ENCODE measurements around the gene SORD.
"Not testable (repeated sequence)": the region's sequence is repeated elsewhere in the genome, so short reads cannot be mapped to it uniquely, and the experiment has no call there.

SORD gene

GRCh38 chr15:45022871-45023658 is at the start of gene SORD:
SORD (plus strand) TSS chr15:45023195; CDS start chr15:45023284, 89 bp downstream.
- H3K27me3 Mint-ChIP-seq, result peaks cover 29% of the 10 kb centered on the region
- H3K27ac Mint-ChIP-seq, result peak within 1 kb of the TSS; percentile 87
- peak within 1 kb of the TSS; percentile 91 for H3K4me3 Mint-ChIP-seq
- H3K9me3 Mint-ChIP-seq, result no peaks in the 10 kb centered on the region
- H3K4me1 Mint-ChIP-seq (ENCODE audit: low read depth), result peaks cover 40% of the 10 kb centered on the region
- intact Hi-C loops (cut with micrococcal nuclease), result loop anchor here (5.0 kb wide), 1 partner anchor 361 kb away; the partner anchor contains the start of gene SPG11
- H3K36me3 Mint-ChIP-seq (ENCODE audit: low read depth), result peaks cover 6% of the 10 kb centered on the region

- H3K4me1 Mint-ChIP-seq (ENCODE audit: low read depth); H3K27me3 Mint-ChIP-seq; H3K4me3 Mint-ChIP-seq; H3K36me3 Mint-ChIP-seq (ENCODE audit: low read depth); intact Hi-C loops (cut with micrococcal nuclease); H3K9me3 Mint-ChIP-seq; H3K27ac Mint-ChIP-seq: not testable (repeated sequence)
Measured at GRCh38 chr15:44976183-44976582, 46.8 kb upstream of the SORD start.

- intact Hi-C loops (cut with micrococcal nuclease), result not testable (repeated sequence)
Measured at GRCh38 chr15:44977781-44978180, 45.2 kb upstream of the SORD start.

GRCh38 chr15:44979617-44980339 is 43.2 kb upstream of the SORD start:
- H3K4me1 Mint-ChIP-seq (ENCODE audit: low read depth); H3K4me3 Mint-ChIP-seq; H3K9me3 Mint-ChIP-seq; H3K27me3 Mint-ChIP-seq; H3K36me3 Mint-ChIP-seq (ENCODE audit: low read depth); H3K27ac Mint-ChIP-seq; intact Hi-C loops (cut with micrococcal nuclease): not testable (repeated sequence)

More at GRCh38 chr15:44977781-44978180, 45.2 kb upstream of the SORD start:
- H3K4me1 Mint-ChIP-seq (ENCODE audit: low read depth); H3K36me3 Mint-ChIP-seq (ENCODE audit: low read depth); H3K9me3 Mint-ChIP-seq; H3K27me3 Mint-ChIP-seq; H3K27ac Mint-ChIP-seq; H3K4me3 Mint-ChIP-seq: not testable (repeated sequence)

- H3K36me3 Mint-ChIP-seq (ENCODE audit: low read depth); H3K27me3 Mint-ChIP-seq; intact Hi-C loops (cut with micrococcal nuclease); H3K4me1 Mint-ChIP-seq (ENCODE audit: low read depth); H3K27ac Mint-ChIP-seq; H3K4me3 Mint-ChIP-seq; H3K9me3 Mint-ChIP-seq: not testable (repeated sequence)
Measured at GRCh38 chr15:44984144-44984543, 38.9 kb upstream of the SORD start.

DNA sequence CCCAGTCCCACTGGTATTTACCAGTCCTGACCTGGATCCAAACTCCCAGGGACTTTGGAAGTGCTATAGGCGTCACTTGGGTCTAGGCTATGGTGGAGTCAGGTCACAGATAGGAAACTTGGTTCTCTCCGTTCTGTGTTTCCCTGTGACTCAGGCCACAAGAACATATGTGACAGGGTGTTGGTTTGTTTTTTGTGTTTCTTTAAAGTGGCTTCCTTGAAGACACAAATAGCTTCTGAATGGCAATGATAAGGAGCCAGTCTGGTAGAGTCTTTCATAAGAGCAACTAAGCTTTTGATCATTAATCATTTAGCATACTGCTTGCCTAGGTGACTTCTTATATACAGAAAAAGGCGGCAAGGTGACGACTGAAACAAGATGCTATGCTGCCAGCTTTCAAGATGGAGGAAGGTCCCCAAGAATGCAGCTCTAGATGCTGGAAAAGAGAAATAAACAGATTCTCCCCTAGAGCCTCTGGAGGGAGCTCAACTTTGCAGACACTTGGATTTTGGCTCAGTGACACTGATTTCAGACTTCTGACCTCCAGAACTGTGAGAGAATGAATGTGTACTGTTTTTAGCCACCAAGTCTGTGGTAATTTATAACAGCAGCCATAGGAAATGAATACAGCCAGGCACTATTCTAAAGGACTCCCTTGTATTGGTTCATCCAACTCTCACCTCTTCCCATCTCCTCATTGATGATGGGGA is 36.5 kb upstream of the SORD start:
- H3K4me1 Mint-ChIP-seq (ENCODE audit: low read depth); intact Hi-C loops (cut with micrococcal nuclease); H3K27me3 Mint-ChIP-seq; H3K27ac Mint-ChIP-seq; H3K9me3 Mint-ChIP-seq; H3K36me3 Mint-ChIP-seq (ENCODE audit: low read depth); H3K4me3 Mint-ChIP-seq: not testable (repeated sequence)

DNA sequence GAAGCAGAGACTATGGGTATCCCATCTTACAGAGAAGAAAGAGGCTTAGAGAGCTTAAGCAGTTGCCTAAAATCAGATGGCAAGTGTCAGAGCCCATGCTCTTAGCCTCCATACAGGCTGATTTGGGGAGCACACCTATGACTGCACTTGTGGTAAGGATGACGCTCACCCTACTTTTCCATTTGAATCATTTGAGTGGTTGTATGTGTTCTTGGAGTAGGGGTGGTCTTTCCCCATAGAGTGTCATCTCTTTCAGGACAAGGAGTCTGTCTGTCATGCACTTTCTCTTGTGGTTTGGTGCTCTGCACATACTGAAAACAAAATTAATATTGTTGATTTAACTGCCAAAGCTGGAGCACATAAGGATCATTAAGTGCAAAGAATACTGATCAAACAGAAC is 35.3 kb upstream of the SORD start:
- intact Hi-C loops (cut with micrococcal nuclease); H3K27ac Mint-ChIP-seq; H3K9me3 Mint-ChIP-seq; H3K4me1 Mint-ChIP-seq (ENCODE audit: low read depth); H3K4me3 Mint-ChIP-seq; H3K36me3 Mint-ChIP-seq (ENCODE audit: low read depth); H3K27me3 Mint-ChIP-seq: not testable (repeated sequence)

- H3K9me3 Mint-ChIP-seq; H3K4me3 Mint-ChIP-seq; H3K27ac Mint-ChIP-seq; intact Hi-C loops (cut with micrococcal nuclease); H3K27me3 Mint-ChIP-seq; H3K36me3 Mint-ChIP-seq (ENCODE audit: low read depth); H3K4me1 Mint-ChIP-seq (ENCODE audit: low read depth): not testable (repeated sequence)
Measured at GRCh38 chr15:44988184-44988869, 34.7 kb upstream of the SORD start.

DNA sequence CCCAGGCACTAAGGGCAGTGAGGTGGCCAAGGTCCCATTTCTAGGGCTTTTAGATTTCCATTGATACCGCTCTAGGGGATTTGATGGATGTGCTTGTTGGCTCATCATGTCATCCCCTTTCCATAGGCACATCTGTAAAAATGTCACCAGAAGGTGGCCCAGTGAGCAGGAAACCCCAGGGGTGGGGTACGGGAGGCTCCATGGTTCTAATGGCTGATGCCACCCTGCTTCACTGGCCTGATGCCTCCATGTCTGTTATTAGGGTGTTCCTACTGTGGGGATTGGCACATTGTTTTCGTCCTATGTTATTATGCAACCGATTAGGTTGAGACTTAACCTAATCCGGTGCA is 34.1 kb upstream of the SORD start:
- intact Hi-C loops (cut with micrococcal nuclease); H3K27ac Mint-ChIP-seq; H3K4me1 Mint-ChIP-seq (ENCODE audit: low read depth): not testable (repeated sequence)

DNA sequence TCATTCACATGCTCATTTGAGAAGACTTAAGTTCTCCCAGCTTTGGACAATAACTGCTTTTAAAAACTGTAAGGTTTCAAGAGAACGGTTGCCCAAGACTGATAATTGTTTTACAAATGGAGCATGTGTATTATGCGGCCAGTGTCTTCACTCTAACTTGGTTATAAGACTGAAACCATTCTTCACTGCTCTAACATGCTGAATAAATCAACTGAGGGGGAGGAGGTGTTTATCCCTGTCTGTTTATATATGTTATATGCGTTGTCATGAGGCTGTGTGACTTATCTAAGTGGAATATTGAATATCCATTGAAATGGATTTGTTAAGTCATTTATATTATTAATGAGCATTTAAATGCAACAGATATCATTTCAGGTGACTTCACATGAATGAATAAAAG is 25.4 kb upstream of the SORD start:
- H3K27ac Mint-ChIP-seq; H3K9me3 Mint-ChIP-seq; H3K4me3 Mint-ChIP-seq; intact Hi-C loops (cut with micrococcal nuclease); H3K36me3 Mint-ChIP-seq (ENCODE audit: low read depth); H3K27me3 Mint-ChIP-seq; H3K4me1 Mint-ChIP-seq (ENCODE audit: low read depth): not testable (repeated sequence)

More for the DNA sequence above, 34.1 kb upstream of the SORD start:
- not testable (repeated sequence) for H3K36me3 Mint-ChIP-seq (ENCODE audit: low read depth); H3K9me3 Mint-ChIP-seq; H3K27me3 Mint-ChIP-seq; H3K4me3 Mint-ChIP-seq

- no peaks in the 10 kb centered on the region for H3K36me3 Mint-ChIP-seq (ENCODE audit: low read depth)
- peaks cover 5% of the 10 kb centered on the region for H3K4me1 Mint-ChIP-seq (ENCODE audit: low read depth)
- H3K27ac Mint-ChIP-seq, result no peak overlapping the region
- intact Hi-C loops (cut with micrococcal nuclease), result no loop called here
- no peak overlapping the region for H3K4me3 Mint-ChIP-seq
- no peaks in the 10 kb centered on the region for H3K9me3 Mint-ChIP-seq
- peaks cover 1% of the 10 kb centered on the region for H3K27me3 Mint-ChIP-seq
Measured at GRCh38 chr15:44999105-44999504, 23.9 kb upstream of the SORD start.

GRCh38 chr15:45001180-45001579 is 21.8 kb upstream of the SORD start:
- H3K27me3 Mint-ChIP-seq; H3K27ac Mint-ChIP-seq; H3K9me3 Mint-ChIP-seq; H3K4me3 Mint-ChIP-seq; intact Hi-C loops (cut with micrococcal nuclease); H3K4me1 Mint-ChIP-seq (ENCODE audit: low read depth); H3K36me3 Mint-ChIP-seq (ENCODE audit: low read depth): not testable (repeated sequence)

GRCh38 chr15:45003731-45004410 is 19.1 kb upstream of the SORD start:
- H3K27me3 Mint-ChIP-seq; H3K9me3 Mint-ChIP-seq; H3K36me3 Mint-ChIP-seq (ENCODE audit: low read depth): not testable (repeated sequence)

More at GRCh38 chr15:45003731-45004410, 19.1 kb upstream of the SORD start:
- H3K27ac Mint-ChIP-seq; intact Hi-C loops (cut with micrococcal nuclease); H3K4me3 Mint-ChIP-seq; H3K4me1 Mint-ChIP-seq (ENCODE audit: low read depth): not testable (repeated sequence)
